ENCODE data around the gene PGAP3.

- TF ChIP-seq POLR2A (IDR thresholded peaks at IDR 0.05; ENCODE audit: low read length), result no peak
- no peak for TF ChIP-seq GATA1 (IDR thresholded peaks at IDR 0.05; ENCODE audit: low read depth, low read length)
Observed at GRCh38 chr17:39666601-39667261, 21.1 kb downstream of the PGAP3 start.
